ENCODE measurements around the gene ANKRD13D.

DNA sequence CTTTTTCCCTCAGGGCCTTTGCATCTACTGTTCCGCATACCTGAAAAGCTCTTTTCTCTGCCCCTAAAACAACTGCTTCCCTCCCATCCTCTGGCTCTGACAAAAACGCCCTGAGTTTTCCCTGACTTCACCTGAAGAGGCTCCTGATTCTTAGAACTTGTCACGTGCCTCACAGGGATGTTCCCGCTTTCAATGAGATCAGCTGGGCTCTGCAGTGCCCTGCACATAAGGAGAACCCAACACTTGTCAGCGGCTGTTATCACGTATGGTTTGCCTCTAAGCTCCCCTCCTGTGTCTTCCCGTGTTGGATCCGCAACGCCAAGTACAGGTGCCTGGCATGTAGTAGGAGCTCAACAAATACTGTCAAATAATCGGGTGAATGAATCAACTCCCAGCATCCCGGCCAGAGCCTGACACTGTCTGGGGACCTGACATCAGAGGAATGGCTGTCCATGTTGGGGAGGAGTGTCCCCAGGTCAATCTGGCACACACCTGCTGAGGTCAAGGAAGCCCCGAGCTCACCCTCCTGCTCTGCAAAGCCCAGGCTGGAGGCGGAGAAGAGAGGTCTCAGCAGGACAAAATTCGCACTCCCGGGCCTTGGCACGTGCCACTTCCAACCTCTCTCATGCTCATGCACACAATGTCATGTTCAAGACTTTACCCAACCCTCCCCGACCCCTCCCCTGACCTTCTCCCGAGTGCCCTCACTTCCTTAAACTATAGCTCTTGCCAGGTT is 27.0 kb upstream of the ANKRD13D start:
- TF ChIP-seq, protein P1, sequence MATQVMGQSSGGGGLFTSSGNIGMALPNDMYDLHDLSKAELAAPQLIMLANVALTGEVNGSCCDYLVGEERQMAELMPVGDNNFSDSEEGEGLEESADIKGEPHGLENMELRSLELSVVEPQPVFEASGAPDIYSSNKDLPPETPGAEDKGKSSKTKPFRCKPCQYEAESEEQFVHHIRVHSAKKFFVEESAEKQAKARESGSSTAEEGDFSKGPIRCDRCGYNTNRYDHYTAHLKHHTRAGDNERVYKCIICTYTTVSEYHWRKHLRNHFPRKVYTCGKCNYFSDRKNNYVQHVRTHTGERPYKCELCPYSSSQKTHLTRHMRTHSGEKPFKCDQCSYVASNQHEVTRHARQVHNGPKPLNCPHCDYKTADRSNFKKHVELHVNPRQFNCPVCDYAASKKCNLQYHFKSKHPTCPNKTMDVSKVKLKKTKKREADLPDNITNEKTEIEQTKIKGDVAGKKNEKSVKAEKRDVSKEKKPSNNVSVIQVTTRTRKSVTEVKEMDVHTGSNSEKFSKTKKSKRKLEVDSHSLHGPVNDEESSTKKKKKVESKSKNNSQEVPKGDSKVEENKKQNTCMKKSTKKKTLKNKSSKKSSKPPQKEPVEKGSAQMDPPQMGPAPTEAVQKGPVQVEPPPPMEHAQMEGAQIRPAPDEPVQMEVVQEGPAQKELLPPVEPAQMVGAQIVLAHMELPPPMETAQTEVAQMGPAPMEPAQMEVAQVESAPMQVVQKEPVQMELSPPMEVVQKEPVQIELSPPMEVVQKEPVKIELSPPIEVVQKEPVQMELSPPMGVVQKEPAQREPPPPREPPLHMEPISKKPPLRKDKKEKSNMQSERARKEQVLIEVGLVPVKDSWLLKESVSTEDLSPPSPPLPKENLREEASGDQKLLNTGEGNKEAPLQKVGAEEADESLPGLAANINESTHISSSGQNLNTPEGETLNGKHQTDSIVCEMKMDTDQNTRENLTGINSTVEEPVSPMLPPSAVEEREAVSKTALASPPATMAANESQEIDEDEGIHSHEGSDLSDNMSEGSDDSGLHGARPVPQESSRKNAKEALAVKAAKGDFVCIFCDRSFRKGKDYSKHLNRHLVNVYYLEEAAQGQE (IDR thresholded peaks at IDR 0.05; ENCODE audit: low read depth, low read length) = no peak
- no peak for TF ChIP-seq RFX5 (IDR thresholded peaks at IDR 0.05; ENCODE audit: low read length)
- no peak for TF ChIP-seq MXI1 (IDR thresholded peaks at IDR 0.05; ENCODE audit: low read depth, low read length)
- TF ChIP-seq EZH2phosphoT487 (IDR thresholded peaks at IDR 0.05; ENCODE audit: borderline replicate concordance, low read depth) = no peak
- TF ChIP-seq, protein P2, sequence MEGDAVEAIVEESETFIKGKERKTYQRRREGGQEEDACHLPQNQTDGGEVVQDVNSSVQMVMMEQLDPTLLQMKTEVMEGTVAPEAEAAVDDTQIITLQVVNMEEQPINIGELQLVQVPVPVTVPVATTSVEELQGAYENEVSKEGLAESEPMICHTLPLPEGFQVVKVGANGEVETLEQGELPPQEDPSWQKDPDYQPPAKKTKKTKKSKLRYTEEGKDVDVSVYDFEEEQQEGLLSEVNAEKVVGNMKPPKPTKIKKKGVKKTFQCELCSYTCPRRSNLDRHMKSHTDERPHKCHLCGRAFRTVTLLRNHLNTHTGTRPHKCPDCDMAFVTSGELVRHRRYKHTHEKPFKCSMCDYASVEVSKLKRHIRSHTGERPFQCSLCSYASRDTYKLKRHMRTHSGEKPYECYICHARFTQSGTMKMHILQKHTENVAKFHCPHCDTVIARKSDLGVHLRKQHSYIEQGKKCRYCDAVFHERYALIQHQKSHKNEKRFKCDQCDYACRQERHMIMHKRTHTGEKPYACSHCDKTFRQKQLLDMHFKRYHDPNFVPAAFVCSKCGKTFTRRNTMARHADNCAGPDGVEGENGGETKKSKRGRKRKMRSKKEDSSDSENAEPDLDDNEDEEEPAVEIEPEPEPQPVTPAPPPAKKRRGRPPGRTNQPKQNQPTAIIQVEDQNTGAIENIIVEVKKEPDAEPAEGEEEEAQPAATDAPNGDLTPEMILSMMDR (IDR thresholded peaks at IDR 0.05) = no peak; the same call in 1 of the 2 replicates
- TF ChIP-seq USF2 (IDR thresholded peaks at IDR 0.05; ENCODE audit: borderline replicate concordance, low read depth, low read length) = no peak
- TF ChIP-seq TEAD4 (IDR thresholded peaks at IDR 0.05; ENCODE audit: borderline replicate concordance, insufficient read depth) = no peak

Measured in SK-N-SH (cell line).